Stomach (tissue), 4 donors: ENCODE measurements around the gene RETNLB.

Experiments used
- CTCF ChIP-seq, 7 experiments: fragments of 450-650 bp in 4 of 7; fragments of 200-600 bp in 3 of 7; sonication (generic) in 3 of 7; IDR thresholded peaks; one replicate each; pipeline ENCODE4 v1.5.1; 2016 to 2019; ENCODE audit warnings: antibody characterized with exemption in 7 of 7, control low read depth in 2 of 7, mild to moderate bottlenecking in 1 of 7
- POLR2A ChIP-seq, 4 donors: fragments of 450-650 bp; IDR thresholded peaks; one replicate each; pipeline ENCODE4 v1.6.1; 2016; ENCODE audit warnings: antibody characterized with exemption in 4 of 4, control low read depth in 2 of 4, mild to moderate bottlenecking in 1 of 4, moderate library complexity in 1 of 4

GRCh38 chr3:108804437-108804836 is 47.2 kb upstream of the RETNLB start:
- TF ChIP-seq CTCF (IDR thresholded peaks at IDR 0.05) = no peak
- TF ChIP-seq POLR2A (IDR thresholded peaks at IDR 0.05) = no peak
